Stimulated activated CD4-positive, alpha-beta T cell treated with anti-CD3 and anti-CD28 coated beads, Interleukin-2, amount 100 ng/mL, for 48 hours (primary cell): ENCODE results near the gene GPRC5B.

Experiments used
- DNase-seq, 2 donors: peaks; one replicate each; pipeline ENCODE4 v3.0.0-alpha.2; 2020

GPRC5B gene

GRCh38 chr16:19896951-19897350, 12.3 kb upstream of the GPRC5B start:
- DNase-seq, result no peak

GRCh38 chr16:19894586-19894985, 9.9 kb upstream of the GPRC5B start:
- DNase-seq, result no peak

- no peak for DNase-seq
Measured at GRCh38 chr16:19892902-19893301, 8.3 kb upstream of the GPRC5B start.

- DNase-seq, result no peak
Measured at GRCh38 chr16:19890901-19891300, 6.3 kb upstream of the GPRC5B start.

DNA sequence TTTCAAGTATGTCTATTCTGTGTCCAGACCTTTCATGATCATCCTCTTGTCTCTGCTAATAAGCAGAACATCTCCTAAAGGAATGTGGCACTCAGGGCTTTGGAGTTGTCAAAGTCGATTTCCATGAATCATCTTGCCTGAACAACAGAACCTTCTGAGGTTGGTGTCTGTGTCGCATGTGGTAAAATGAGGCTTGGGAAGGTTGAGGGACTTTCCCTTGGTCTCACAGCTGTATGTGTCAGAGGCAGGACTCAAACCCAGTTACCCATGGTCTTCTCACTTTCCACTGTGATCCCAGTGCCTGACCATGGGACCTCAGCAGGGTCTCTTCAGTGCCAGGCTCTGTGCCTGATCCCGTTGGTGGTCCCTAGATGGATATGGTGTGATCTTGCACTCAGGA, 4.2 kb upstream of the GPRC5B start:
- no peak for DNase-seq

GRCh38 chr16:19886073-19886941, 1.7 kb upstream of the GPRC5B start:
- DNase-seq, result peak; percentile 82 to 86

GRCh38 chr16:19885451-19886072, 914 bp upstream of the GPRC5B start:
- DNase-seq, result no peak

- no peak for DNase-seq
Measured at GRCh38 chr16:19883966-19884485, 622 bp downstream of the GPRC5B start.

GRCh38 chr16:19883296-19883965, 1.2 kb downstream of the GPRC5B start:
- no peak for DNase-seq

DNA sequence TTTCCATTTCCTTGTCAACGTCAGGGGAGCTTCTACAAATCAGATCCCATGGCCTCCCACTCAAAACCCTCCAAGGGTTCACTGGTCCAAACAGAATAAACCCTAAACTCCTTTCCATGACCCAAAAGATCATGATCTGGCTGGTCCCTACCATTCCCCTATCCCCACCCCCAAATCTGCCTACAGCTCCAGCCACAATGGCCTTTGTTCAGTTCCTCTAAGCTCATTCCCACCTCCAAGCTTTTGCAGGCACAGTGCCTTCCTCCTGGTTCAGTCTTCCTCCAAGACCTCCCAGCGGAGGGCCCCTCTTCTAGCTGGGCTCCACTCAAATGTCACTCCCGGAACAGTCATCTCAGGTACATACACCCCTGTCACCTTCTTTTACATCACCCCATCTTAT, 2.0 kb downstream of the GPRC5B start:
- DNase-seq, result no peak

DNA sequence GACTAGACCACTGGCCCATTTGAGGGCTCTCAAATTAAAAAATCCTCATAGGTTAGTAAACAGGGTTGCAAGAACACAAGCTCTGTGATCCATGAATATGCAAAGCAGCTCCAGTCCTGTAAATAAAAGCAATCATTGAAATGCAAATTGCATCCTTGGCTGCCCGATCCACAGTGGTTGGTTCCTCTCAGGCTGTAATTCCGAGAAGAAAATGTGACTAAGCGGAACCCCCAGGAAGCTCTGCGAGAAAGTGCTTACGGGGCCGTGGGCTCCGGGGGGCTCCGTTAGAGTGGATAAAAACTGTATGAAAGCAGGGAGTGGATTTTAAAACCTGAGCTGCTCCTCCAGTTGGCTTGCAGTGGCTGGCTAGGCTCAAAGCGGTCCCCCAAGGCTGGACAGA, 2.5 kb downstream of the GPRC5B start:
- no peak for DNase-seq

DNA sequence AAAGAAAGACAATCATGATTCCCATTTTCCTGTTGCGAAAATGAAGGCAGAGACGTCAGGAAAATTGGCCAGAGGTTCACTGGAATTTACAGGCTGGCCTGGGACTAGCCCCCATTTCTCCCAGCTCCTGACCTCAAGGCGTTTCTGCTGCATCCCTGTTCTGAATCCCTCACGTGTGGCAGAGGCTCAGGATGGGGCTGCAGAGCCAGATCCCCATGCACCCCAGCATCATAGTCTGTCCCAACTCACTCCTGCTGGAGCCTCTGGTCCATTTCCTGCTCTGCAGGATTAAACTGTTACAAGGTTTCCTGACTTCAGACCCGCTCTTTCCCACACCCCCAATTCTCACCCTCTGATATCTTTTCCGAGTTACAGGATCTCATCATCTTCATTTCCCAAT, 2.9 kb downstream of the GPRC5B start:
- DNase-seq, result no peak

GRCh38 chr16:19881028-19881427, 3.6 kb downstream of the GPRC5B start:
- no peak for DNase-seq

- no peak for DNase-seq
Measured at GRCh38 chr16:19879241-19879792, 5.3 kb downstream of the GPRC5B start.

DNA sequence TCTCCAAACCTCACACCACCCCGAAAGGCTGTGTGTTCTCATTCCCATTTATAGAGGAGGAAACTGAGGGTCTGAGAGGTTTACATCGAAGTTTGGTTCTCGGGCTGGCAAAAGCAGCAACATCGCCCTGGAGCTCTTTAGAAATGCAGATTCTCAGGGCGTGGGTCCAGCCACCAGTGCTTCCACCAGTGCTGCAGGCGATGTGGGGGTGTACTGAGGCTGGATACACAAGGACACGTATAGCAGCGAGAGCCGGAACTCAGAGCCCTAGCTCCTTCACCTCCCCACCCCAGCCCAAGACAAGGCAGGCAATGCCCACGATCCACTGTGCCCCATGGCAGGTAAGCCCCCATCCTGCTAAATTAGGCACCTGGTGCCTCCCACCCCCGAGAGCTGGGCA, 5.9 kb downstream of the GPRC5B start:
- no peak for DNase-seq

GRCh38 chr16:19876501-19877059, 8.1 kb downstream of the GPRC5B start:
- no peak for DNase-seq

- DNase-seq, result no peak
Measured at GRCh38 chr16:19875900-19876299, 8.7 kb downstream of the GPRC5B start.

DNA sequence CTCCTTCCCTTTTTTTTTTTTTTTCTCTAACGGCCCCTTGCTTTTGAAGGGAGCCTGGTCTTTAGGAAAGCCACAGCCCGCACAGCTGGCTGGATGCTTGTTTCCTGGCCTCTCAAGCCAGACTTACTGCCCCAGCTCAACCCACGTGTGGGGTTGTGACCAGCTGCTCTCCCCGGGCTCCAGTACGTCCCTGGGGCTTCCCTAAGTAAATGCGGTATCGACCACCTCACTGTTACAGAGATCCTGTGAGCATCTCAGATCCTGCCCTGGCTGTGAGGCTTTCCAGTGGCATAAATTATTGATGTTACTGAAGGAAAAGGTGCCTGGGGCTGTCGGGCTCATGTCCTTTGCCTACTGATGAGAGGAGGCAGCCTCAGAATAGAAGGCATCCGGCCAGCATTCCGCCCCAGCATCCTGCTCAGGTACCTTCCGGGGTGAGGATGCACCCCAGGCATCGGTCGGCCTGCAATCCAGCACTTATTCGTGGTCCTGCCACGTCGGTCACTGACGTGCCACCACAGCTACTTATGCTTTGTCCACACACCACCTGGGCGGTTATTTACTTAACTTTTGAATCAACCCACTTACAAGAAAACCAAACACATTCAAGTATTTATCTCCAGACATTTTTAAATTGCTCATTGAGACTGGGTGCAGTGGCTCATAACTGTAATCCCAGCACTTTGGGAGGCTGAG, 9.6 kb downstream of the GPRC5B start:
- DNase-seq, result no peak

DNA sequence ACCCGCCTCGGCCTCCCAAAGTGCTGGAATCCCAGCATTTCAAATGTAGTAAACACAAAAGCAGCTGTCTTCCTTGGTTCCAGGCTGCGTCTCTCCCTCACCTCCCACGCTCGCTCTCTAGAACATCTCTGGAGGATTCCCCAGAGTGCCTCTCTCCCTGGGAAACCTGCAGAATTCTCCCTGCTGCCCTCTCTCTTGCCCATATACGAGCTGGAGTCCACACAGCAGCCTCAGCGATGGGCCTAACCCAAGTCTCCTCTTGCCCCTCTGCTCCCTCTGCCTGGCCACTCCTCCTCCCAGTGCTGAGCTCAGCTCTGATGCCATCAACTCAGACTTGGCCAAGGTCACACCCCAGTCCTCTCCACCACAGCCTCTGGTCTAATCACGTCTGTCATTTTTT, 10.6 kb downstream of the GPRC5B start:
- no peak for DNase-seq

- no peak for DNase-seq
Measured at GRCh38 chr16:19872935-19873334, 11.7 kb downstream of the GPRC5B start.

DNA sequence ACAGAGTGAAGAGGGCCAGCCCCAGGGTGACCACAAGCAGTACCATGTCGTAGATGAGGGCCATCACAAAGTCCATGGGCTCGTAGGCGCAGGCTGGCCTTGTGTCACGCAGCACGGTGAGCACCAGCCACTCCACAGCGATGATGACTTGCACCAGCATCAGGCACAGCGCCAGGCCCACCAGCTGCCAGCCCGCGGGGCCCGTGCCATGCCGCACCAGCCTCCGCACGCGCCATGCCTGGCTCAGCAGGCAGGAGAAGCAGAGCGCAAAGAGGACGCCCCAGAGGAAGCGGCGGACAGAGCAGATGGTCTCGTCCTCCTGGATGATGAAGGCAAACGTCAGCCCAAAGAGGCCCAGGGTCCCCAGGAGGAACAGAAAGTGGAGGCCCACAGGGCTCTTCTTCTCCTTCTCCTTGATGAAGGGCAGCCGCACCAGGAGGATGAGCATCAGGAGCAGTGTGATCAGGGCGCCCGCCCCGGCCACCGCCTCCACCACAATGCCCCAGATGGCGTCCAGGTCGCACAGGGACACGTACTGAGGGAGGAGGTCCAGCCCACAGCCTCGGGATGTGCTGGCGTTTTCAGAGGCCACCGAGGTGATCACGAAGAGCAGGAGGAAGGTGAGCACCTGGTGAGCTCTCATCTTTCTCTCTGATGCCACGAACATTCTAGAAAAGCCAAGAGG, 12.3 kb downstream of the GPRC5B start:
- no peak for DNase-seq

DNA sequence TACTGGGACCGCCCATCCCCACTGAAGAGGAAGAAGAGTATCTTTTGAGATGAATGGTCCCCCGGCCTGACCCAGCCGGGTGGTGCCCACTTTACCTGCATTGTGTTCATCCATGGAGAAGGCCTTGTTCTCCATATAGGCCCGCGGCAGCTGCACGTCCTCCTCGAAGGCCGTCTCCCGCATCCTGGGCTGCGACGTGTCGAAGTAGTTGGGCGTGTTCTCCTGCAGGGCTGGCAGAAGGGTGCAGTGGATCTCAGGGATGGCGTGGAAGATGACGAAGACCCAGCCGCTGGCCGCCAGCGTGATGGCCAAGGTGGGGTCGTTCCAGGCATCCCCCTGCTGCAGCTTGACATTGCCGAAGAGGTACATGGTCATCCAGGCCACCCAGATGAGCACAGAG, 12.9 kb downstream of the GPRC5B start:
- DNase-seq, result no peak
